ENCODE results near the gene TCF7L1. TPM values are rescaled to one million over a fixed set of nuclear protein-coding genes. Genes with fewer than 3 reads are reported as not detected.

The TCF7L1 gene
- total RNA-seq, 1 experiment from 2014 or later = 2.8 TPM

GRCh38 chr2:85234868-85235267 lies 101.7 kb downstream of the TCF7L1 start:
- POLR2A ChIA-PET (ENCODE audit: unreplicated experiment) = no interaction called here
- H3K9me3 ChIP-seq (ENCODE audit: insufficient read depth, low read depth) = no peaks in the 10 kb centered on the region
- H3K27ac ChIP-seq = no peak overlapping the region
- no peaks in the 10 kb centered on the region for H3K79me2 ChIP-seq (ENCODE audit: low read depth)
- H4K20me1 ChIP-seq (ENCODE audit: insufficient read depth) = no peaks in the 10 kb centered on the region
- no peak for TF ChIP-seq CTCF (conservative IDR thresholded peaks at IDR 0.05)
- no peak for TF ChIP-seq EZH2 (IDR thresholded peaks at IDR 0.05; ENCODE audit: low read depth)
- intact Hi-C loops (cut with micrococcal nuclease; ENCODE audit: unreplicated experiment) = no loop called here
- no peak for DNase-seq
- H3F3A ChIP-seq (ENCODE audit: insufficient read depth, low read depth) = no peaks in the 10 kb centered on the region
- H3K9me2 ChIP-seq (ENCODE audit: insufficient read depth) = no peaks in the 10 kb centered on the region
- no TSS peak for BruUV-seq (replicated peaks)
- H3K4me3 ChIP-seq = no peak overlapping the region
- 0 out of 2 replicates have a peak, but pooled peaks cover 4% of the 10 kb centered on the region for H3K27me3 ChIP-seq (ENCODE audit: insufficient read depth, low read depth)
- H3K4me1 ChIP-seq (replicated peaks; ENCODE audit: insufficient read depth) = no peaks in the 10 kb centered on the region
- no peak overlapping the region for H3K4me2 ChIP-seq
- no peaks in the 10 kb centered on the region for H3K36me3 ChIP-seq (ENCODE audit: low read depth)
- CTCF ChIA-PET = no interaction called here
- no peak overlapping the region for H2AFZ ChIP-seq

- ChIA-PET CTCF (interaction anchor here (0.5 kb wide), 1 partner anchor 55 kb away, joined by 3 read pairs; no protein-coding TSS in a partner anchor), POLR2A (ENCODE audit: unreplicated experiment) (no interaction called here)
- Histone ChIP-seq H3K9me3 (ENCODE audit: insufficient read depth, low read depth) (no peaks in the 10 kb centered on the region), H3K79me2 (ENCODE audit: low read depth) (no peaks in the 10 kb centered on the region), H3K4me1 (replicated peaks; ENCODE audit: insufficient read depth) (no peaks in the 10 kb centered on the region), H3K27me3 (ENCODE audit: insufficient read depth, low read depth) (0 out of 2 replicates have a peak, but pooled peaks cover 4% of the 10 kb centered on the region), H3F3A (ENCODE audit: insufficient read depth, low read depth) (no peaks in the 10 kb centered on the region), H3K4me2 (no peak overlapping the region), H3K9me2 (ENCODE audit: insufficient read depth) (no peaks in the 10 kb centered on the region), H3K27ac (no peak overlapping the region), H4K20me1 (ENCODE audit: insufficient read depth) (no peaks in the 10 kb centered on the region), H3K36me3 (ENCODE audit: low read depth) (no peaks in the 10 kb centered on the region), H2AFZ (no peak overlapping the region), H3K4me3 (no peak overlapping the region)
- intact Hi-C loops (cut with micrococcal nuclease; ENCODE audit: unreplicated experiment) = no loop called here
- BruUV-seq (replicated peaks) = no TSS peak
- TF ChIP-seq EZH2 (IDR thresholded peaks at IDR 0.05; ENCODE audit: low read depth) (no peak), CTCF (conservative IDR thresholded peaks at IDR 0.05) (no peak)
- no peak for DNase-seq
Measured at GRCh38 chr2:85235281-85235680, 102.1 kb downstream of the TCF7L1 start.

- no peak for TF ChIP-seq EZH2 (IDR thresholded peaks at IDR 0.05; ENCODE audit: low read depth)
- no peak for TF ChIP-seq CTCF (conservative IDR thresholded peaks at IDR 0.05)
- H4K20me1 ChIP-seq (ENCODE audit: insufficient read depth) = no peaks in the 10 kb centered on the region
- BruUV-seq (replicated peaks) = no TSS peak
- no peaks in the 10 kb centered on the region for H3K4me1 ChIP-seq (replicated peaks; ENCODE audit: insufficient read depth)
- no peaks in the 10 kb centered on the region for H3K9me2 ChIP-seq (ENCODE audit: insufficient read depth)
- no peaks in the 10 kb centered on the region for H3K9me3 ChIP-seq (ENCODE audit: insufficient read depth, low read depth)
- H3K4me3 ChIP-seq = no peak overlapping the region
- intact Hi-C loops (cut with micrococcal nuclease; ENCODE audit: unreplicated experiment) = no loop called here
- H3K36me3 ChIP-seq (ENCODE audit: low read depth) = no peaks in the 10 kb centered on the region
- 0 out of 2 replicates have a peak, but pooled peaks cover 4% of the 10 kb centered on the region for H3K27me3 ChIP-seq (ENCODE audit: insufficient read depth, low read depth)
- no peak overlapping the region for H2AFZ ChIP-seq
- H3F3A ChIP-seq (ENCODE audit: insufficient read depth, low read depth) = no peaks in the 10 kb centered on the region
- no peak overlapping the region for H3K4me2 ChIP-seq
- no peak overlapping the region for H3K27ac ChIP-seq
- ChIA-PET POLR2A (ENCODE audit: unreplicated experiment) (no interaction called here), CTCF (no interaction called here)
- no peak for DNase-seq
- no peaks in the 10 kb centered on the region for H3K79me2 ChIP-seq (ENCODE audit: low read depth)
Measured at GRCh38 chr2:85236084-85236483, 102.9 kb downstream of the TCF7L1 start.
